ELR (cell line): Measurements from ENCODE around the gene DZIP1.
"Not testable (repeated sequence)": the region's sequence is repeated elsewhere in the genome, so short reads cannot be mapped to it uniquely, and the experiment has no call there.

Experiments
- DNase-seq: peaks from one replicate; pipeline ENCODE4 v3.0.0-alpha.2; 2015; ENCODE audit warnings: low read depth

DZIP1 gene, protein sequence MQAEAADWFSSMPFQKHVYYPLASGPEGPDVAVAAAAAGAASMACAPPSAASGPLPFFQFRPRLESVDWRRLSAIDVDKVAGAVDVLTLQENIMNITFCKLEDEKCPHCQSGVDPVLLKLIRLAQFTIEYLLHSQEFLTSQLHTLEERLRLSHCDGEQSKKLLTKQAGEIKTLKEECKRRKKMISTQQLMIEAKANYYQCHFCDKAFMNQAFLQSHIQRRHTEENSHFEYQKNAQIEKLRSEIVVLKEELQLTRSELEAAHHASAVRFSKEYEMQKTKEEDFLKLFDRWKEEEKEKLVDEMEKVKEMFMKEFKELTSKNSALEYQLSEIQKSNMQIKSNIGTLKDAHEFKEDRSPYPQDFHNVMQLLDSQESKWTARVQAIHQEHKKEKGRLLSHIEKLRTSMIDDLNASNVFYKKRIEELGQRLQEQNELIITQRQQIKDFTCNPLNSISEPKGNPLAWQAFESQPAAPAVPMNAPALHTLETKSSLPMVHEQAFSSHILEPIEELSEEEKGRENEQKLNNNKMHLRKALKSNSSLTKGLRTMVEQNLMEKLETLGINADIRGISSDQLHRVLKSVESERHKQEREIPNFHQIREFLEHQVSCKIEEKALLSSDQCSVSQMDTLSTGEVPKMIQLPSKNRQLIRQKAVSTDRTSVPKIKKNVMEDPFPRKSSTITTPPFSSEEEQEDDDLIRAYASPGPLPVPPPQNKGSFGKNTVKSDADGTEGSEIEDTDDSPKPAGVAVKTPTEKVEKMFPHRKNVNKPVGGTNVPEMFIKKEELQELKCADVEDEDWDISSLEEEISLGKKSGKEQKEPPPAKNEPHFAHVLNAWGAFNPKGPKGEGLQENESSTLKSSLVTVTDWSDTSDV

DNA sequence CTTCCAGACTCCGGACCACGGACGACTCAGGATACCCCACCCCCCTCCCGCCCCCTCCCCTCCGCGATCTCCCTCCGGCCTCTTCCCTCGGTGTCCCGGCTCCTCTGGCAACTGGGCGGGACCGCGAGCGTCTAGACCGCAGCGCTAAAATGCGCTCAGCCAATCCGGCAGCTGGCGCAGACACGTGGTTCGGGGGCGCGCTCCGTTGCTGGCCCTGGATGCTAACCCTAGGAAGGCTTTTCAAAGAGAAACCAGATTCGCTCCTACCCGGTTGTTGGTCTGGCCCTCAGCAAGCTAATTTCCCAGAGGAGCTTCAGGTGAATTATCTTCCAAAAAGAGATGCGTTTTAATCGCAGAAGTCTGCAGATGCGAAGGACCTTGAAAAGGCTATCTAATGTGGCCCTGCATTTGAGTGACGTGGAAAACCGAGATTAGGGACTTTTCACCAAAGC lies at the start of gene DZIP1:
DZIP1 (minus strand) TSS at position 106 of the 452 bp plus-strand sequence. CDS start 2,677 bp downstream, outside the sequence.
- DNase-seq, result peak; percentile 93

DNA sequence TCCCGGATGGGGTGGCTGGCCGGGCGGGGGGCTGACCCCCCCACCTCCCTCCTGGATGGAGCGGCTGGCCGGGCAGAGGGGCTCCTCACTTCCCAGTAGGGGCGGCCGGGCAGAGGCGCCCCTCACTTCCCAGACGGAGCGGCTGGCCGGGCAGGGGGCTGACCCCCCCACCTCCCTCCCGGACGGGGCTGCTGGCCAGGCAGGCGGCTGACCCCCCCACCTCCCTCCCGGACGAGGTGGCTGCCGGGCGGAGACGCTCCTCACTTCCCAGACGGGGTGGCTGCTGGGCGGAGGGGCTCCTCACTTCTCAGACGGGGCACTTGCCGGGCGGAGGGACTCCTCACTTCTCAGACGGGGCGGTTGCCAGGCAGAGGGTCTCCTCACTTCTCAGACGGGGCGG lies 46.5 kb upstream of the DZIP1 start:
- DNase-seq, result not testable (repeated sequence)

DNA sequence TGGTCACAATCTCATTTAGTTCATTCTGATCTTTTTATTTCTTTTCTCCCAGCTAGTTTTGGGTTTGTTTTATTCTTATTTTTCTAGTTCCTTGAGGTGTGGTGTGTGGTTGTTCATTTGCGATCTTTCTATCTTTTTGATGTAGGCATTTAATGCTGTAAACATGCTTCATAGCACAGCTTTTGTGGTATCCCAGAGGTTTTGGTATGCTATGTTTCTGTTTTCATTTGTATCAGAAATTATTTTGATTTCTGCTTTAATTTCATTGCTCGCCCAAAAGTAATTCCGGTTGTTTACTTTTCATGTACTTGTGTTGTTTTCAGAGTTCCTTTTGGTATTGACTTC lies 45.0 kb upstream of the DZIP1 start:
- DNase-seq, result no peak

DNA sequence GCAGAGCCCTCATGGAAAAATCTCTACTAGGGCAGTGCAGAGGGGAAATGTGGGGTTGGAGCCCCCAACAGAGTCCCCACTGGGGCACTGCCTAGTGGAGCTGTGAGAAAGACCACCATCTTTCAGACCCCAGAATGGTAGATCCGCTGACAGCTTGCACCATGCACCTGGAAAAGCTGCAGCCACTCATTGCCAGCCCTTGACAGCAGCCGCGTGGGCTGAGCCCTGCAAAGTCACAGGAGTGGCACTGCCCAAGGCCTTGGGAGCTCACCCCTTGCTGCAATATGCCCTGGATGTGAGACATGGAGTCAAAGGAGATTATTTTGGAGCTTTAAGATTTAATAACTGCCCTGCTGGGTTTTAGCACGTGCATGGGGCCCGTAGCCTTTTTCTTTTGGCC lies 40.5 kb upstream of the DZIP1 start:
- not testable (repeated sequence) for DNase-seq

DNA sequence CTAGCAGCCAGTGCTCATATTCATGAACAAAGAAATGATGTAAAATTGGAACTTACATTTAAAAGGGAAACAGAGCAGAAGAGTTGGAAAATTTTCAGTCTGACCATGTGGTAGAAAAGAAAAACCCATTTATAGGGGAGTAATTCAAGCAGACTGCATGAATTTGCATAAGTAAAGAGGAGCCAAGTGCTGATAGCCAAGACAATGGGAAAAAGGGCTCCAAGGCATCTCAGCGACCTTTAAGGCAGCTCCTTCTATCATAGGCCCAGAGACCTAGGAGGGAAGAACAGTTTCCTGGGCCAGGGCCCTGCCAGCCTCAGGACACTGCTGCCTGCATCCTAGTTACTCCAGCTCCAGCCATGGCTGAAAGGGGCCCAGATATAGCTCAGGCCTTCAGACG lies 39.9 kb upstream of the DZIP1 start:
- DNase-seq, result no peak

DNA sequence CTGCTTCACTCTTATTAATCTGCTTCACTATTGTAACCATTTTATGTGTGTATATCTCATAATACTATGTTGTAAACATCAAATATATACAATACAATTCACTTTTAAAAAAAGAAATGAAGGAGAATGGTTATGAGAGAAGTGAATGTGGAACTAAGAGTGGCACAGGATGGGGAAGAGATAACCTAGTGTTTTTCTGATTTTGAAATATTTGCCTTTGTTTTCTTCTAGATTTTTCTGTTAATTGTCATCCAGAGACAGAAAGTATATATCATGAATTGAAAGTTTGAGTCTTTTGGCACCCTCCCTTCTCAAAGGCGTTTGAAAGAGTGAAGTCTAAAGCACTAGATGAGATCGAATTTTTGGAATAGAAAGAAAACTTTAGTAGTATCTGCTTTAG lies 35.2 kb upstream of the DZIP1 start:
- no peak for DNase-seq

DNA sequence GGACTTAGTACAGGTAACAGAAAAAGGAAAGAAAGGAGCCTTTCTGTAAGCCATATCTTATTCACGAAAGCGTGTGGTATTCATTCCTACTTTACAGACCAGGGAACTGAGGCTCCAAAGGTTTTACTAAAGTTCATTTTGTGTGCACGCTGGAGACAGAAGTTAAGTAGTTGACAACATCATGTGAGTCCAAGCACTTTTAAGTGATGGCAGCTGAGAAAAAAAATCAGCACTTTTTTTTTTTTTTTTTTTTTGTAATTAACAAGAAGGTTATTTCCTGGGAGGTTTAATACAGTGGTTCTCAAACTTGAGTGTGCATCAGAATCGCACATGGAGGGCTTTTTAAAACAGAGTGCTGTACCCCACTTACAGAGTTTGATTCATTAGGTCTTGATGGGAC lies 34.5 kb upstream of the DZIP1 start:
- no peak for DNase-seq

DNA sequence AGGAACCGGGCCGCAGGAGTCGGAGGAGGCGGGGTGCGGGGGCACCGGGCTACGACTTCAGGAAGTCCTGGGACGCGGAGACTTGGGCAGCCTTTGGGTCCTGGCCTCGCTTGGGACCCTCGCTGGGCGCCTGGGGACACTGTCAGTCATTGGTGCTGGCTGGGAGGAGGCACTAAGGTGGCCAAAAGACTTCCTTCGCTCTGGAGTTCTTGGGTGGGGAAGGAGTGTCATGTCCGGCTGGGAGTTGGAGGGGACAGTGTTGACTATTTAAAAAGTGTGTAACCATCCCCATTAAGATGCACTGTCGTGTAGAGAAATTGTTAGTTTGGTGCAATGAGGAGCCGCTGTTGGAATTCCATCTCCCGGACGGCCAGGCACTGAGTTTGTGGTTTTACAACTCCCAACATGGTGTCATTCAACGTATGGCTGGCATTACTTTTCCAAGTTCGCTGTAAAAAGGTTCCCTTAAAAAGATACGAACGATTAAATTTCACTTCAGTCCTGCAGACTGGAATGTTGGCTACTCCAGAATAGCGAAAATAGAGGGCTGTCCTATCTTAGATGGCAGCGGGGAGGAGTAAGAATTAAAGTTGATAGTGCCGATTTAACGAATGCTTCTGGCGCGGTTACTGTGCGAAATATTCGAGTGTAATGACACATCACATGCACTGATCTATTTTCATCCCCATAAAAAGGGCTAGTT lies 33.2 kb upstream of the DZIP1 start:
- DNase-seq, result peak; percentile 54

DNA sequence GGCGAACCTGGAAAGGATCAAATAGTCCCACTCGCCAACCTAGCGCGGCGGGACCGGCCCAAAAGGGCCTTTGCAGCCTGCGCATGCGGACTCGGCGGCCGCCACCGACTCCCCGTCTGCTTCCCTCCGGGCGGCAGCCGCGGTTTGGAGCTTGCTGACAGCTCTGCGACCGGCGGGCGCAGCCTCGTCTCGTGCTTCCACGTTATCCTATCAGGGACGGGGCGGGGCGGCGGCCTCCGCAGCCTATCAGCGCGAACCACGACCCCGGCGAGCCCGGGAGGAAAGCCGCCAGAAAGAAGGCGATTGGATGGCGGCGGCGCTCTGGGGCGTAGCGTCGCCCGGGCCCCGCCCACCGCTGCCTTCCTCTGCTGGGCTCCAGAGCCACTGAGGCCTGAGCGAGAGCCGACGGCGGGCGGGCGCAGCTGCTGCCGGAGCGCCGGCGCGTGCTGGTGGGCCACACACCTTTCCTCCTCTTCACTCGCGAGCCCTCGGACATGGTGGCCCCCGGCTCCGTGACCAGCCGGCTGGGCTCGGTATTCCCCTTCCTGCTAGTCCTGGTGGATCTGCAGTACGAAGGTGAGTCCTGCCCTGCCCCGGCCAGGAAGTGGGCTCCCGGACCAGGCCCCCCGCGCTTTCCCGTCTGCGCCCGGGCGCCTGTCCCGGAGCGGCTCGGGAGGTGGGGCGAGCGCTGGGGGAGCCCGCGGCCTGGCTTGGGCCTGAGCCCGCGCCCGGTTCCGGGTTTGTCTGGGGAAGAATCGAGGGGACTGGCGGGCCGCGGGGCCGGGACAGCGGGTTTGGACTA lies 32.5 kb upstream of the DZIP1 start, which contains the start of gene DNAJC3:
DNAJC3 (plus strand) TSS at position 378 of the 802 bp plus-strand sequence; CDS start at position 495, 117 bp downstream.
- peak; percentile 97 for DNase-seq

DNA sequence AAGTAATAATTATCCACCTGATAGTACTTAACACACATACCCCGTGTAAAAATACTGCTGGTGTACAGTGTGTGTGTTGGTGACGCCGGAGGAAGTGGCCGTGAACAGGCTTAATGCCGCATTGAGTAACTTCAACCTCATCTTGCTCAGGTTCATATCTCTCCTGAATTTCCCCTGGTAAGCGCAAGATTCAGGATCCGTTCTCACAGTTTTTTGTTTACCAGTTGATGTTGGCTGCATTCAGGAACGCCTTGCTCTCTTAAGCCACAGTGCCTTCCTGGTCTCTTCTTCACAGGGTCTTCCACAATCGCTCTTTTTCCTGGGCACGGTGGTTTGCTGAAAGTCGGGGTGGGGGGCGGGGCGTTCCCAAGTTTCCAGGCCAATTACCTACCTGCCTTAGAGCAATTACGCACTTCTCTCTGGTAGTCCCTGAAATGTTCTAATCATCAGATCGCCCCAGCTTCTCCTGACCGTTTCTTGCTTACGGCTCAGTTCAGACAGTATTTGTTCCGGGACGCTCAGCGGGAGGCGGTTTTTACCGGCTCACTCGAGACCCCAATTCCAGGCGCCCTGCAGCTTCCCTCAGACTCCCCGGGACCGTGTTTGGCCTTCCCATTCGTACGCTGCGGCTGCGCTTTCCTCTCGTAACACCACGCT lies 31.7 kb upstream of the DZIP1 start:
- peak; percentile 54 for DNase-seq

DNA sequence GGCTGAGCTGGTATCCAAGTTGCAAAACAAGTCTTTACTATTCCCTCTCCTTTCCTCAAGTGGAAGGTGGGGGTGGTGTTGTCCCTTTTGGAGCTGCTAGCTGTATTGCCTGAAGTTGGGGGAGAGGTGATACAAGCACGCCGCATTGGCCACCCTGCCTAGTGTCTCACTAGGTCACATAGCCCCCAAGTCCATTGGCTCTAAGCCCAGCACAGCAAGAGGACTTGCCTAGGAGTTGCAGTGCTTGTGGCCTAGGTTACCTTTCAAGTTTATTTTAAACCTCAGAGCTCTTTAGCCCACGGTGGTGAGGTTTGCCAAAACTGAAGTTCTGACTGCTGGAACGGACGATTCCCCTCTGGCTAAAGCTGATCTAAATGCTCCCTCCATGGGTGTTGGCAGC lies 27.1 kb upstream of the DZIP1 start:
- no peak for DNase-seq

DNA sequence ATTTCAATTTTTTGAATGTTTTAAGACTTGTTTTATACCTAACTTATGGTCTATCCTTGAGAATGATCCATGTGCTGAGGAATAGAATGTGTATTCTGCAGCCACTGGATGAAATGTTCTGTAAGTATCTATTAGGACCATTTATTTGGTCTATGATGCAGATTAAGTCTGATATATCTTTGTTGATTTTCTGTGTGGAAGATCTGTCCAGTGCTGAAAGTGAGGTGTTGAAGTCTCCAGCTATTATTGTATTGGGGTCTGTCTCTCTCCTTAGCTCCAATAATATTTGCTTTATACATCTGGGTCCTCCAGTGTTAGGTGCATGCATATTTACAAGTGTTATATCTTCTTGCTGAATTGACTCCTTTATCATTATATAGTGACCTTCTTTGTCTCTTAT lies 22.7 kb upstream of the DZIP1 start:
- DNase-seq, result not testable (repeated sequence)

DNA sequence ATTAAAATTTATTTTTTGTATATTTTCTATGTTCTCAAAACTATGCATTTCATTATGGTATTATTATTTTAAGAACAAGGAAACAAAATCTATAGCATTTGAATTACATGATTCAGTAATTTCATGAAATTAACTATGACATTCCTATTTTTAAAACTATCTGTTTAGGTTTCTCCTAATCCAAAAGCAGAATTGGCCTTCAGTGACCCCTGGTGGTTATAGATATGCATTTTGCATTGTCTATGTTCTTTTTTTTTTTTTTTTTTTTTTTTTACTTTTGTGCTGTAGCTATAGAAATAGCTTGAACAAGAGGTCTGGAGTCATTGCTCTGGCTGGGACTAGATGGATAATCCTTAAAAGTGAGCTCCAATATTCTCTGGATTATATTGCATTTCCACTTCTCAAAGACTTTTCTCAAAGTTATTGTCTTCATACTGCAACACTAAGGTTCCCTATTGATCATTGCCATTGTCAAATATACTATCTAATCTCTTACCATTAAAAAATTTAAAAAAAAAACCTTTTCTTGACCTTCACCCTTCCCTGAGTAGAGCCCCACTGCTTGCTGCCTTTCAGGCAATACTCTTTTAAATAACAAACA lies 16.6 kb upstream of the DZIP1 start:
- DNase-seq, result peak; percentile 80

DNA sequence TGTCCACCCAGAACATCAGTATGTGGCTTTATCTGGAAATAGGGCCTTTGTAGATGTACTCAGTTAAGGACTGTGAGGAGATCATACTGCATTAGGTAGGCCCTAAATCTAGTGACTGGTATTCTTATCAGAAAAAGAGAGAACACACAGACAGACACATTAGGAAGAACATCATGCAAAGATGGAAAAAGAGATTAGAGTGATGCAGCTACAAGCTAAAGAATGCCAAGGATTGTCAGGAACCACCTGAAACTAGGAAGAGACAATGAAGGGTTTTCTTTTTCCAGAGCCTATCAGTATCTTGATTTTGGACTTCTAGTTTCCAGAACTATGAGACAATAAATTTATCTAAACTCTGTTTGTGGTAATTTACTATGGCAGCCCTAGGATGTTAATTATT lies 15.0 kb upstream of the DZIP1 start:
- DNase-seq, result no peak

DNA sequence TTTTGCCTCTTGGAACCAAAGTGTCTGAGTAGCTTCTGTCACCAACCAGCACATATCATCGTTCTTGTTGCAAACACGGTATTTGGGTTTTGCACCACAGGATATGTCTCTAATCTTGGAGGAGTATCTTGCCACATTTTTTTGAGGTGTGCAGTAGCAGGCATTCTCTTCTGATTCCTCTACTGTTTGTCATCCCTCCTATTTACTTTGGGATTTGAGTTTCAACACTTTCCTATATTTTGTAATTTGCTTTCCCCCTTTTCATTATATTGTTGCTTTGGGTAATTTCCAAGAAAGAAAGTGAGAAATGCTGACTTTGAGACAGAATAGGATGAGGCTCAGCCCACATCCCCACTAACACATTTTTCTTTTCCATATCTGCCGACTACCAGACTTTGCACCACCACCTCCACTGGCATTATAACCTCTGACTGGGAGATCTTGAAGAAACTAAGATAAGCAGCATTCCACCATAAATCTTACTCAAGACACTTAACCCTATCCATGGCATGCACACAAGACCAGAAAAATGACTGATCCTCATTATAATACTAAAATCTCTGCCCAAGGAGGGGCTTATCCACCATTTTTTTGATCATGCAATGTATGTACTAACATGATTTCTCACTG lies 12.0 kb upstream of the DZIP1 start:
- no peak for DNase-seq

DNA sequence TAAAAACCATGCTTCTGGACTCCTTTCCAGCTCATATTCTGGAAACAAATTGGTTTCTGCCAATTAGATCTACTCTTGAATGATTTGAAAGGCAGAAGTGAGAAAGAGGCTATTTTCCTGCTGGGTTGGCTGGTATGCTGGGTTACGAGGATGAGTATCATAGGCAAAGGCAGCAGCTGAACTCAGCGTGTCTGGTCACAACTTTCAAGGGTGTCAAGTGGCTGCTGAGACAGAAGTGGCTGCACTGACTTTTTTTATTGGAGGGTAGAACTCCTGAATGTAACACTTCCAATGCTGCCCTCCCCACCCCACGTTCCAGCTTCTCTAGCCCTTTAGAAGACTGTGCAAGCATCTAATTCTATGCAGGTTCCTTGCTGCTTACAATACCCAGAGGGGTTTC lies 8.3 kb upstream of the DZIP1 start:
- DNase-seq, result no peak

DNA sequence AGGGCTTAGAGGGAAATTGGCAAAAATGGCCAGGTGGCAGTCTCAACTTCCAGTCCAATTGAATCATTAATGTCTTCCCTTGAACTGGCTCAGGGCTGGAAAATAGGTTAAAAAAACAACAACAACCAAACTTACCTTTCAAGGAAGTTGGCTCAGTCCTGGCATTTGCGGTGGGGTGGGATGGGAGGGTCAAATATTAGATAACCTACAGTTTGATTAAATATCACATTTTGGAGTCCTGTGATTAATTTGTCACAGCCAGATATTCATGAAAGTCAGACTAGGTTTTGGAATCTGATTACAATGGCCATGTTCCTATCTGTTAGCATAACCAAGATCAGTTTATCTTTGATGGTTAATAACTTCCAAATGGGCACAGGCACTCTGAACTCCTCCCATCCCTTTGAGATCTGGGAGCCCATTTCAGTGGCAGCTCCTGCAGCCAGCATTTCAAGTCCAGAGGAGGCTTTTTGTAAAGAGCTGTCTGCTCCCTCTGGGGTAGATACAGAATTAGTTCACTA lies 7.8 kb upstream of the DZIP1 start:
- no peak for DNase-seq

DNA sequence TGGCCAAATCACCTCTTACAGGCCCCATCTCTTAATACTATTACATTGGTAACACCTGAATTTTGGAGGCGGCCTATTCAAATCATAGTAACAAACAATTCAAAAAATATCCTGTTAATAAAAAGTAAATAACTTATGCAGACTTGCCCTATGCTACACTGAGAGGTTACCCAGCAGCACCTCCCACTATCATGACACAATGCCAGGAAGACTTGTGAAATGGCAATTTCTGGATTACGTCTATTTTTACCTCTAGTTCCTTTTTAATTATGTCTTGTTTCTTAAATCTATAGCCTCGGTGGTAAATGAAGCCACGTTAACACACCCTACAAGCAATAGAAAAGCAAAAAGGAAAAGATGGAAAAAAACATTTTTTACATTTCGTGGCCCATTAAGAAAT lies 6.2 kb upstream of the DZIP1 start:
- no peak for DNase-seq

DNA sequence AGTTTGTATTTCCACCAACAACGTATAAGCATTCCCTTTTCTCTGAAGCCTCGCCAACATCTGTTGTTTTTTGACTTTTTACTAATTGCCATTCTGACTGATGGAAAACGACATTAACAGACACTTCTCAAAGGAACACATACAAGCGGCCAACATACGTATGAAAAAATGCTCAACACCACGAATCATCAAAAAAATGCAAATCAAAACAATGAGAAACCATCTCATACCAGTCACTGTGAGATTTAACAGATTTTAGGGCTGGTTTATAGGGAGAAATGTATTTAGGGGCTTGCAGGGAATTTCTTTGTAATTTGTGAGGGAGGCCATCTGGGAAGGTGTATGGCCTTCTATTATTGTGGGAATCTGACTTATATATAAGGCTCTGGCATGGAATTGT lies 2.8 kb upstream of the DZIP1 start:
- no peak for DNase-seq
